ENCODE results near the gene CYP2U1. TPM values are rescaled to one million over a fixed set of nuclear protein-coding genes. Genes with fewer than 3 reads are reported as not detected.
"Not testable (repeated sequence)": the region's sequence is repeated elsewhere in the genome, so short reads cannot be mapped to it uniquely, and the experiment has no call there.

CYP2U1 gene
- 11.9 and 15.4 TPM in 2 replicates for total RNA-seq (2014; rRNA removed; shearing (Covaris generic))

DNA sequence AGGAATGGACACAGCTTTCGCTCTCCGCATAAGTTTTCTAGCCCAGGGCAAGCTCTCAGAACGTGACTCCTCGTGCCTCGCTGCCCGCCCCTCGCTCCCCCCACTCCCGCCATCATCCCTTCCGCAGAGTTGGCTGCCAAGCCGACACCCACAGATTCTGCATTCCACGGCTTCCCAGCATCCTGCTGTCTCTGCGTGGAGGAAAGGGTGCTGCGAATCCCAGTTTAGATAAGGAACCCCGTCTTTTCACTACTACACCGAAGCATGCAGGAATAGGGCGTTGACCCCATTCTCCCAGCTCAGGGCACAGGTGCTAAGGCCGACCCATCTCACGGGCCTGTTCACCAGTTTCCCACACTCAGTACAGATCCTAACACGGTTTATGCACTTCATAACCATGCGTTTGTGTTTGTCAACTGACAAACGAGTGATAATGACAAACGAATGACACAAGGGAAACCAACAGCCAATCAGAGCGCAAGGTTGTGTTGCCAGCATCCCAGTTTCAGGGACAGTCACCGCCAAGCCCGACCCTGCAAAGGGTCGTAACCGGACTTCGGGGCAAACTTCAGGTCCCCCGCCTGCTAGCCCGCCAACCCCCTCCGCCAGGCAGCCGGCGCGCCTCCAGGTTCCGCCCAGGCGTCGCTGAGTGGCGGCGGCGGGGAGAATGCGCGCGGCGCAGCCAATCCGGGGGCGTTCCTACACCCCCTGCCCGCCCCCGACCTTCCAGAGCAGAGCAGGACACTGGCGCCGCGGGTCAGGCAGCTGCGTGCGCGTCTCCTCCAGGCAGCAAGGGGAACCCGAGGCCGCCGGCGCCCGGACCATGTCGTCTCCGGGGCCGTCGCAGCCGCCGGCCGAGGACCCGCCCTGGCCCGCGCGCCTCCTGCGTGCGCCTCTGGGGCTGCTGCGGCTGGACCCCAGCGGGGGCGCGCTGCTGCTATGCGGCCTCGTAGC is at the start of gene CYP2U1:
Gene CYP2U1, plus strand, starts transcription at position 729 of the 954 bp plus-strand sequence. Its CDS starts 95 bp downstream, at position 824.
- DNase-seq (ENCODE audit: low read depth): peak; percentile 82

DNA sequence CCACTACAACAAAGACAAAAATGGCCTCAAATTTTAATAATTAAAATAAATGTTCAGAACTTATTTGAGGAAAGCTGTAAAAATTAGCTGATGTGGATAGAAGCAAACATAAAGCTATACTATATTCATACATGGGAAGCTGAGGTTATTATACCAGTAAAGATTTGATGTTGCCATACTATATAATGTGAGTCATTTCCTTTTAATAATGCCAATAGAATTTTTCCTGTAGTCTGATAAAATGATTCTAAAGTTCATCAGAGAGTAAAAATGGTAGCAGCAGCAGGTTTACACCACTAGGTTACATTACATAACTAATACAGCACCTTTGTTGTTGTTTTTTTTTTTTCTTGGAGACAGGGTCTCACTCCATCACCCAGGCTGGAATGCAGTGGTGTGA is 45.5 kb upstream of the CYP2U1 start:
- no peak for DNase-seq (ENCODE audit: low read depth)

DNA sequence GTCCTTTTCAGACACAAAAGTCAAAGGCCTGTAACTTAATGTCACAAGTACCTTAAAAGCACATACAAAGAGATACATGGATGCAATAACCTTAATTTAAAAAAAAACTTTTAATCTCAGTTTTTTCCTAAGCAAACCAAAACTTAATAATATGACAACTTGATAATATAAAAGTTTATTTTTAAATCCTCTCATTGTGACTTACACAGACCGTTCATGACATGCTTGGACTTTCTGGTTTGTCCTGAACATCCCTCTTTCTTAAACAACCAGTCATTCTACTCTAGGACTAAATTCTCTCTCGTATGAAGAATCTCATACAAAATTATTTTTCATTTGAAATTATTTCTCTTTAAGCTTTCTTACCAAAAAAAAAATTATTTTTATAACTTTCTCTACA is 43.1 kb upstream of the CYP2U1 start:
- peak; percentile 10 for DNase-seq (ENCODE audit: low read depth)

DNA sequence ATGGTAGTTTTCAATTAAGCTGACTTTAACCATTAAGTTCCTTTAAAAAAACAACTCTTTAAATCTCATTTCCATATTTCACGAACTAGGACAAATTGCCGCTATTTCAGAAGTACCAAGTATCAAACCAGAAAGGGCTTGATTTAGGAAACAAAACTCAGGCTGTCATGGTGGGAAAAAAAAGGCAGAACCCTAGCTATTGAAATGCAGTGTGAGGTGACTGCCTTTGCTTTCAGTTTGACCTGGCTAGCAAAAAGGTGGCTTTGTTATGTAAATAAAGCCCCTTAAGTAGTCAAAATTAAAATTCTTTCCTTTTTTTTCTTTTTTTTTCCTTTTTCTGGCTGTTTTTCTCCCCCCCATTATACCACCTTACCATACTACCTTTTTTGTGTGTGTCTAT is 40.6 kb upstream of the CYP2U1 start:
- DNase-seq (ENCODE audit: low read depth): no peak

DNA sequence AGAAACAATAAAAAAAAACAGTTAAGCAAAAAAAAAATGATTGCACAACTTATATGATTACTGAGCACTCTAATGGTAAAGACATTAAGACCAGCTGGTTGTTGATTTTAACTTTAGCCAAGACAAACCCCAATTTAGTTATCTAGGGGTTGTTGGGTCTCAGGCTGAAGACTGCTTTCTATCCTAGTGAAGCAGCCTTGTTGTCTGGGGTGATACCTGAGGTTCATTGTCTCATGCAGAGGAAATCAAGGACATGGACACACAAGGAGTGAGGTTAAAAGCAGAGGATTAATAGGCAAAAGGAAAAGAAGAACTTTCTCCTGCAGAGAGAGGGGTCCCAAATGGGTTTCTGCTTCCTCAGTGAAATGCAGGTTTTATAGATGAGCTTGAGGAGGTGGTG is 40.0 kb upstream of the CYP2U1 start:
- DNase-seq (ENCODE audit: low read depth): no peak

GRCh38 chr4:107893171-107894137 is 37.9 kb upstream of the CYP2U1 start:
- no peak for DNase-seq (ENCODE audit: low read depth)

DNA sequence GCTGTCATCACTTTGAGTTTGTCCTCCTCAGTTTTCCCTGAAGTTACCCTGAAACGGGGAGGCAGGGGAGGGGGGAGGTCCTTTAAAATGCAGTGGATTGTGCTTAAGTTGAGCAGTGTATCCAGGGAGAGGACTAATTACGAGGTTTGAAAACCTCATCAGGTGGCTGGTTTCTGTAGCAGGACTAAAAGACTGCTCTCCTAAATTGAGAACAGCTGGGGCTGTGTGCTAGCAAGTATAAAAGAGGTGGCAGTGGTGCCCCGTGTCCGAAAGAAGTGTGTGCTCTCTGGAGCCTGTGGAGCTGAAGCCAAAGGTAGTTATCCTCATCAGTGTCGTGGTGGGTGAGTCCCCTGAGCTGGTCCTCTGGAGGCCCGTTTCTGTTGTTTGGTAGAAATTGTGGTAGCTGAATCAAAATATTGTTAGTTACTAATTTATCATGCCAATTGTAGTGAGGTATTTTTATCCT is 37.2 kb upstream of the CYP2U1 start:
- DNase-seq (ENCODE audit: low read depth): no peak

DNA sequence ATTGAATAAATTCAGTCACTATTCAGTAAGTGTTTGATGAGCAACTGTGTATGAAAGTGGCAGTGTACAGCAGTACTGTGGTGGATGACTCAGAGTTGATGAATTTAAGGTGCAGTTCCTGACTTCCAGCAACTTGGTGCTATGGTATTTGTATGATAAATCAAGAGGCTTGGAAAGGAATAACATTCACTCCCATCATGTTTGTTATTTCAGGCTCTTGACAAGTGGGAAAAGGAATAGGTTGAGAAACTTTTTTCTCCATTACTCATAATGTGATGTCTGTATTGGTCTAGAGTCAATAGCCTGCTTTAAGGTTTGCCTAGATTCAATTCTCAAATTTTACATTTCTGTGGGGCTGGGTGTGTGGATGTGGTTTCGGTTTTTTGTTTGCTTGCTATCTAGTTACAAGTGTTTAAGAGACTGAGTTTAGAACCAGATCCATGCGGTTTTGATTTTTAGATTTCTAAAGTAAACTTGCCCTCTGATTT is 35.1 kb upstream of the CYP2U1 start:
- peak; percentile 89 for DNase-seq (ENCODE audit: low read depth)

- no peak for DNase-seq (ENCODE audit: low read depth)
Measured at GRCh38 chr4:107896646-107897045, 34.7 kb upstream of the CYP2U1 start.

GRCh38 chr4:107897823-107898222 is 33.5 kb upstream of the CYP2U1 start:
- no peak for DNase-seq (ENCODE audit: low read depth)

GRCh38 chr4:107900067-107900466 is 31.3 kb upstream of the CYP2U1 start:
- DNase-seq (ENCODE audit: low read depth): no peak

GRCh38 chr4:107900508-107900907 is 30.8 kb upstream of the CYP2U1 start:
- DNase-seq (ENCODE audit: low read depth): no peak

- DNase-seq (ENCODE audit: low read depth): no peak
Measured at GRCh38 chr4:107901213-107901934, 30.0 kb upstream of the CYP2U1 start.

DNA sequence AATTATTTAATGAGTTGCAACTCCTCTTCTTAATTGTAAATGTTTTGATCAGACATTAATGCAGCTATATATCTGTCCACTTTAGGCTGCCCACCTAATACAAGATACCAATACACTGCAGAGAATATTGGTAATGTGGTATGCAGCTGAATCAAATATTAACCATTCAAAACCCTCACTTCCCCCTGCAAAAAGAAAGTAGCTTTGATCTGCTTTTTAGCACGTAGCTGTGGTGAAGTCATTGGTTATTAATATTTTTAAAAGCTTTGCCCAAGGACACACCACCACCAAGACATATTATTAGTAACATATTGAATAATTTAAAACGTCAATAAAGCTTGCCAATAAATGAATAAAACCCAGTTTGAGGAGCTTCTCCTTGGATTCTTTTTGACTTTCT is 28.6 kb upstream of the CYP2U1 start:
- no peak for DNase-seq (ENCODE audit: low read depth)

DNA sequence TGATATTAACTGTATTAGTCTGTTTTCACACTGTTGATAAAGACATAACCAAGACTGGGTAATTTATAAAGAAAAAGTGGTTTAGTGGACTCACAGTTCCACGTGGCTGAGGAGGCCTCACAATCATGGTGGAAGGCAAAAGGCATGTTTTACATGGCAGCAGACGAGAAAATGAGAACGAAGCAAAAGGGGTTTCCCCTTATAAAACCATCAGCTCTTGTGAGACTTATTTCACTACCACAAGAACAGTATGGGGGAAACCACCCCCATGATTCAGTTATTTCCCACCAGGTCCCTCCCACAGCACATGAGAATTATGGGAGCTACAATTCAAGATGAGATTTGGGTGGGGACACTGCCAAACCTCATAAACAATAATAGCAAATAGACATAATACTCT is 26.3 kb upstream of the CYP2U1 start:
- not testable (repeated sequence) for DNase-seq (ENCODE audit: low read depth)

DNA sequence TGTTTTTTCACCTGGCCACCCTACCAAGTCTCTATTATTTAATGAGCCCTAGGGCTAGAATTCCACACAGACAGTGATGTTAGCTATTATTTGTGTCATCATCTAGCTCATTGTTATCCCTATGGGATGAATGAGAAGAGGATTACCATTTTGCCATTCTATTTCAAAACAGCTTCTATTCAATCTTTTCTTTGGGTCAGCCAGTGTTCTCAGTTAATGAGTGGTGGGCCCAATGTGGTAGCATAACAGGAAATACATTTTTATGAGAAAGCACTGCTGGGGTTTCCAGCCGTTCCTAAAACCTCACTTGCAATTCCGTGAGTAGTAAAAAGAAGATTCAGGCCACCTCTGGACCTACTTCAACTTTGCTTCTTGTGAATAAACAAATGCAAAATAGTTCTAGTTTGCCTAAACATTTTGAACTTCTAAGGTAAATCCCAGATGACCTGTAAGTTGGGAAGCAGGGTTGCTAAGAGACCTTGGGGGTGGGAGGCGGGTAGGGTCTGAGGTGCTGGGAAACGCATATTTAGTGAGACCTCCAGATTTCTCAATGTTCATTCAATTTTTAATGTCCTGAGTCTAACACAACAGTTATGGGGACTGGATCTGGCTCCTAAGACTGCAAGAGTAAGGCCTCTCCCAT is 24.8 kb upstream of the CYP2U1 start:
- DNase-seq (ENCODE audit: low read depth): no peak

GRCh38 chr4:107908377-107908776 is 23.0 kb upstream of the CYP2U1 start:
- DNase-seq (ENCODE audit: low read depth): no peak

GRCh38 chr4:107913283-107913899 is 18.0 kb upstream of the CYP2U1 start:
- peak; percentile 56 for DNase-seq (ENCODE audit: low read depth)

GRCh38 chr4:107915220-107915619 is 16.1 kb upstream of the CYP2U1 start:
- no peak for DNase-seq (ENCODE audit: low read depth)

- DNase-seq (ENCODE audit: low read depth): no peak
Measured at GRCh38 chr4:107916623-107917022, 14.7 kb upstream of the CYP2U1 start.

All from RPMI7951 (cell line).